DMS53 treated with DMSO at 0.1 percent for 48 hours (cell line): ENCODE results near the gene CDC14B.
A peak's percentile ranks its signal among the peaks of the same experiment; 100 is the strongest.

Experiments used
- DNase-seq: peaks from one replicate; lab custom pipeline; 2025; ENCODE audit not compliant: unreplicated experiment; lab: John Stamatoyannopoulos, UW

Gene CDC14B

GRCh38 chr9:96450613-96451528, 168.8 kb downstream of the CDC14B start:
- DNase-seq: peak; percentile 10
